Measurements from ENCODE around the gene UNKL.

The UNKL gene

GRCh38 chr16:1401758-1402154 is 12.7 kb downstream of the UNKL start:
- no peak for DNase-seq (ENCODE audit: low spot score)

GRCh38 chr16:1401061-1401757 is 13.3 kb downstream of the UNKL start:
- no peak for DNase-seq (ENCODE audit: low spot score)

DNA sequence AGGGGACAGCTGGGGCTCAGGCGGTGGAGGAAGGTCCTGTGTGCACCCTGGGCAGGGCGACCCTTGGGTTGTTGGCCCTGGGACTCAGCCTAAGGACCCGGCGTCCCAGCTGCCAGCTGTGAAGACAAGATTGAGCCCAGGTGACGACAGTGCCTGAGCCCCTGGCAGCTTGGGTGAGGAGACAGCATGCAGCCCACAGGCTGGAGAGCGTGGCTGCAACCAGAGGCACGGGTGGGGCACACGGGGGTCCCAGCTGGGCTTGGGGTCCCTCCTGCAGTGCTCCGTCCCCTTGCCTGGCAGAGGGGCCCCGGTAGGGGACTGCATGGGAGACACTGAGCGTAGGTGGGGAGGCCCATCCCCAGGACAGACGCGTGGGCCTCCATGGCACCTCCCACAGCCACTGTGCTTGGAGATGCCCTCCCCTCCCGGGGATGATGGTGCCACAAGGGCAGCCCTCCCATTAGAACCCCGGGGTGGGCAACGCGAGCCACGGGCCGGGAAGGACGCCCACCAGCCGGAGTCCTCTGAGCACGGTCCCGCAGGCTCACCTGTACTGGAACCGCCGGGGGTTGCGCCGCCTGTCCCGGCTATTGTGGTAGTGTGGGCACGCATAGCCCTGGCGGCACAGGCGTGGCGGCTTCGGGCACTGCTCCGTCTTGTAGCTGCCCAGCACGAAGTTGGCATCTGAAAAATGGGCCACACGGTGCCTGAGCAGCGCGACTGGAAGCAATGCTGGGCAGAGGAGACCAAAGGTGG is 15.5 kb downstream of the UNKL start:
- no peak for DNase-seq (ENCODE audit: low spot score)

- no peak for DNase-seq (ENCODE audit: low spot score)
Observed at GRCh38 chr16:1398351-1398750, 16.2 kb downstream of the UNKL start.

DNA sequence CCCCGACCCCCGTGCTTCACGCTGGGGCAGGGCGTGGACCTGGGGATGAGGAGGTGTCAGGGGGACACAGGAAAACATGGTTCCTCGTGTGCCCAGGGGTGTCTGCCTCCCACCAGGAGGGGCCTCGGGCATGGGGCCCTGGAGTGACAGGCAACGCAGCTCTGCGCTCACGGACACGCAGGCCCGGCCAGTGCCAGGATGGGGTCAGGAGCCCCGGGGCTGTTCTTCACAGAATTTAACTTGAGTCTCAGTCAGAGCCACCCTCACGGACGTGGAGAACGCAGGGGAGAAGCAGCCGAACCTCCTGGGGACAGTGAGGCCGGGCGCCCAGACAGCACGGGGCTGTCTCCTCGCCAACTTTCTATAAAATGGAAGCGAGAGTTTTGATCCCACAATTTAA is 16.7 kb downstream of the UNKL start:
- no peak for DNase-seq (ENCODE audit: low spot score)

DNA sequence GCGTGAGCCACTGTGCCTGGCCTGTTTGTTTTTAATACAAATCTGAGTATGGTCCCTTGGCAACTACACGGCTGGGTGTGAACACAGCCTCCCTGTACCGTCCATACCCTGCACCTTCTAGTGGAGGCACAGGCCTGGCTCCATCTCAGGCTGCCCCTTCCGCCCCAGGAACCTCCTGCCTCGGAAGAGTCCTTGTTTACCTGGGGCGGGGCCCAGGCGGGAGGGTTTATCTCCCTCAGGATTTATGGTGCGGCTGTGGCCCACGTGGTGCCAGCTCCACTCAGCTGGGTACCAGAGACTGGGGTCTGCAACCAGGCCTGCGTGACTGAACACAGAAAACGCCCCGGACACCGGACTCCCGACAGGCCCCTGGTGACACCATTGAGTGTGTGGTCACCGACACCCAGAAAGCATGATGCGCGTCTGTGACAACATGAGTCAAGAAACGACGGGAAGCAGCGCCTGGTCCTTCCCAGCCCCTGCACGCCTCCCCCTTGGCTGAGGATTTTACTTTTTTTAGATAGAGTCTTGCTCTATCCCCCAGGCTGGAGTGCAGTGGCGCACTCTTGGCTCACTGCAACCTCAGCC is 19.0 kb downstream of the UNKL start:
- no peak for DNase-seq (ENCODE audit: low spot score)

DNA sequence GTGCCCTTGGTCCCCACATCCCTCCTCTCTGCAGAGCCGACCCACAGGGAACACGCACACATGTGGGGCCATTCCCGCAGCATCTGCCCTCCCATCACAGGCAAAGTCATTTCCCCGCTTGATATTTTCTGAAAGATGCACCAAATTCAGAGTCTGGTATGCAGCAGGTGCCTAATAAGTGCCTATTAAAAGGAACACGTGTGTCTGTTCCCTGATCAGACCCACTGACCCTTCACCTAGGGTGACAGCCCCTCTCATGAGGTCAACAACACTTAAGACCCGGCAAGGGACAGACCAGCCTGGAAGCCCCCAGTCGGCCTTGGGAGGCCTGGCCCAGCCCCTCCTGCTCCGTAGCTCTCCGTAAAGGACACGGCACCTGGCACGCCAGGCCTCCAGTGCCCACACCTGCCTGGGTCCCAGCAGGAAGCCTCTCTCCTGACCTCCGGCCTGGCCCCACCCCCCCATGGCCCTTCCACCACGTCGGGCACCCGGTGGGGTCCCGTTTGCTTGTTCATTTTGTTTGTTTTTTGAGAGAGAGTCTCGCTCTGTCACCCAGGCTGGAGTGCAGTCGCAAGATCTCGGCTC is 20.0 kb downstream of the UNKL start:
- DNase-seq (ENCODE audit: low spot score): no peak

DNA sequence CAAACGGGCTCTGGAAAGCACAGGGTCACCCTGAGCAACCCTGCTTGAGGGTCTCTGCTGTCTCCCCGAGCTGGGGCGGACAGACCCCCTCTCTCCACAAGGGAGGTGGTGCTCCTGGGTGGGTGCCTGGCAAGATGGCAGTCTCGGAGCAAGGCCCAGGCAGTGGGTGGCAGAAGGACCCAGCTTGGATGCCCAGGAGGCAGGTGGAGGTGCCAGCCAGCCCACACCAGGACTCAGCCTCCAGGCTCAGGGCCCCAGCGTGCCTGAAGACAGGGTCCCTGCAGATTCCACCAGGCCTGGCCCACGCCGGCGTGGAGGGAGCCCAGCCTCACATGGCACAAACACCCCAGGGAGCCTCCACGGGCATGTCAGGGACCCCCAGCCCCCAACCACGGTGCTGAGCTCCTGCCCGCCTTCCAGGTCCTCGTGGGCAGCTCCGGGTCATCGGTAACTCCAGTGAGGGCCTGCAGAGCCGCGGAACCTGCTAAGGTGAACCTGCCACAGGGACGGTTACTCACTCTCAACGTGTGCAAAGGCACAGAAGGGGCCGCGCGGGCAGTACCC is 20.8 kb downstream of the UNKL start:
- DNase-seq (ENCODE audit: low spot score): no peak

DNA sequence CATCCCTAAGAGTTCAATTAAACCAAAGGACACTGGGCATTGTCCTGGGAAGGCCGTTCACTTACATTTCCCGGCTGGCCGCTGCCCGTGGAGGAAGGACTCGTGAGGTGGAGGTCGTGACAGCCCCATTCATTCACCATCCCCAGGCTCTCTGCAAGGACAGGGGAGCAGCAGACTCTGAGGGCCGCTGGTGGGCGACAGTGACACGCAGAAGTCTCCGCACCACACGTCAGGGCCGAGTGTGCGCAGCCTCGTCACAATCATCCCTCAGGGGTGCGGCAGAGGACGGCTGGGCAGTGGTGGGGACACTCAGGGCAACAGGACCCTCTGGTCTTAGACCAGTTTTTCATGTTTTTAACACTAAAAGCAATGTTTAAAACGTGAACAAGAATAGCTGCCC is 21.7 kb downstream of the UNKL start:
- no peak for DNase-seq (ENCODE audit: low spot score)

DNA sequence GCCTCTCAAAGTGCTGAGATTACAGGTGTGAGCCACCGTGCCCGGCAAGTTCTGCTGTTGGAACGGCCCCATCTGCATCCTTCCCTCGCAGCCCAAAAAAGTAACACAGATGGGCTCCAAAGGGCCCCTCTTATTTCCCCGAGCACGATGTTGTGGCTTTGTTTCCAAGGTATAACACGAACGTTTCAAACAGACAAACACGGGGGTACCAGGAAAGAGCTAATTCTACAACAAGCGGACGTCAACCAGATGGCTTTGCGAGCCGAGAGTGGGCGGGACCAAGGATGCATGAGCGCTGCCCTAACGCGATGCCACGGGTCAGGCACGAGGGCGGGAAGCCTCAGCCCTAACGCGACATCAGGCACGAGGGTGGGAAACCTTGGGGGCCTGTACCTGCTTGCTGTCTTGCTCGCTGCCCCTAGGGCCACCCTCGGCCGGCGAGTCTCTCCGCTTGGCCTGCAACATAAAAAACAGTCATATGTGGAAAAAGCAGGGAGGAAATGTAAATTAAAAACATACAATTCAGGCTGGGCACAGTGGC is 24.2 kb downstream of the UNKL start:
- no peak for DNase-seq (ENCODE audit: low spot score)

DNA sequence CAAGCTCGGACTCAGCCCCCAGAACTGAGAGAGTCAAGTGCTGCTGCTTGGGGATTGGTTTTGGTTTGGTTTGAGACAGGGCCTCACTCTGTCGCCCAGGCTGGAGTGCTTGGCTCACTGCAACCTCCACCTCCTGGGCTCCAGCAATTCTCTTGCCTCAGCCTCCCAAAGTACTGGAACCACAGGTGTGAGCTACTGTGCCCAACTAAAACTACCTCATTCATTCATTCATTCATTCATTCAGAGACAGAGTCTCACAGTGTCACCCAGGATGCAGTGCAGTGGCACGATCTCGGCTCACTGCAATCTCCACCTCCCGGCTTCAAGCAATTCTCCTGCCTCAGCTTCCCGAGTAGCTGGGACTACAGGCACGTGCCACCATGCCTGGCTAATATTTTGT is 24.7 kb downstream of the UNKL start:
- DNase-seq (ENCODE audit: low spot score): no peak

- no peak for DNase-seq (ENCODE audit: low spot score)
Observed at GRCh38 chr16:1387331-1387730, 27.2 kb downstream of the UNKL start.

- DNase-seq (ENCODE audit: low spot score): no peak
Observed at GRCh38 chr16:1385232-1385631, 29.3 kb downstream of the UNKL start.

- DNase-seq (ENCODE audit: low spot score): no peak
Observed at GRCh38 chr16:1383556-1383955, 30.9 kb downstream of the UNKL start.

DNA sequence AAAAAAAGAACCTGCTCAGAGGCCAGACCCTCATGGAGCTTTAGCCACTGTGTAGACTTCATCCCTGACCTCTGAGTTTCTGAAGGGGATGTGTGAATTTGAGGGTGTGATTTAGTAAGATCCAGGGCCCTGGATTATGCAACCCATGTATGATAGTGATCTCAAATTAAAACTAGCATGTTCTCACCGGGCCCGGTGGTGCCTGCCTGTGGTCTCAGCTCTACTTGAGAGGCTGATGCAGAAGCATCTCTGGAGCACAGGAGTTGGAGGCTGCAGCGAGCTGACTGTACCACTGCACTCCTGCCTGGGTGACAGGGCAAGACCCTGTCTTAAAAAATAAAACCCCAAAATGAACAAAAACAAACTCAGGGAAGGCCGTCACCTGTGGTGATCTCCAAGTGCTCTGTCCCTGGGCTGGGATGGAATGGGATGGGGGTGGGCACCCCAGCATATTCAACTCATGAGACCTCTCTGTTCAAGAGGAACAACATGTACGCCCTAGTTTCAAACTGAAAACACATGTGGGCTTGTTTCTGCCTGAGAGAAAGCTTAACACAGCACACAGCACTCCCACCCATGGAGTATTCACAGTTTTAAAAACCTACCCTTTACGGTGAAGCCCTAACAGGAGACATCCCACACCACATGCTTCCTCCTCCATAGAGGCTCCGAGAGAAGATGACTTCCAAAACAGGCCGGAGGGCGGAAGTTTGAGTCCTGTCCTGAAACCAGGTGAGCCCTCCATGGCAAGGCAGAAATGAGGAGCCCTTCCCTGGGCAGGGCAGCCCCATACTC is 32.7 kb downstream of the UNKL start:
- peak; percentile 69 for DNase-seq (ENCODE audit: low spot score)

- DNase-seq (ENCODE audit: low spot score): no peak
Observed at GRCh38 chr16:1380195-1380594, 34.3 kb downstream of the UNKL start.

DNA sequence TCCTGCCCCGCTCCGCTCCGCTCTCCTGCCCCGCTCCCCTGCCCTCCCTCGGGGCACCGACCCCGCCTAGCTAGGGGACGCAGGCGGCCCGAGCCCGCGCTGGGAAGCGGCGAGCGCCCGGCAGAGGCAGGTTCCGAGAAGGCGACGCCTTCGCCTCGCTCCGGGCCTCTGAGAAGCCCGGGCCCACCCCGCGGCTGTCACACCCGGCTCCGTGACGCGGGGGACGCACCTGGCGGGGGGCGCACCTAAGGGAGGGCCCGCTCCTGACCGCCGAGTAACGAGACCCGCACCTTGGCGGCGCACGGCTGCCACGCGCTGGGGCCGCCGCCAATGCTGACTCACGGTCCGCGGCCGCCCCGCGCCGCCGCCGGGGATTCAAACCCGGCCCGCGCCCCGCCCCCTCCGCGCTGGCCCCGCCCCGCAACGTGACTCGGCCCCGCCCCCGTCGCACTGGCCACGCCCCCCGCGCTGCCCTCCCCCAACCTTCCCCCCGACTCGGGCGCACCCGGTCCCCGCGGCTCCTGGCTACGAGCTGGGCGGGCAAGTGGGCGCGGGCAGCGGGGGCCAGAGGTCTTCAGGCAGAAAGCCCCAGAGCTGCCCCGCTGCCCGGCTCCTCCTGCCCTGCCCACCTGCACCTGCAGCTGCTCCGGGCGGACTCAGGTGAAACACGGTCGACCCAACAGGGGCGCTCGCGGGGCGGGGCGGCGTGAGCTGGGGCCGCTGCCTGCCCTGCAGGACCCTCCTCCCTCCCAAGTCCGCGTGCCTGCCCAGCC is 35.0 kb downstream of the UNKL start:
- no peak for DNase-seq (ENCODE audit: low spot score)

DNA sequence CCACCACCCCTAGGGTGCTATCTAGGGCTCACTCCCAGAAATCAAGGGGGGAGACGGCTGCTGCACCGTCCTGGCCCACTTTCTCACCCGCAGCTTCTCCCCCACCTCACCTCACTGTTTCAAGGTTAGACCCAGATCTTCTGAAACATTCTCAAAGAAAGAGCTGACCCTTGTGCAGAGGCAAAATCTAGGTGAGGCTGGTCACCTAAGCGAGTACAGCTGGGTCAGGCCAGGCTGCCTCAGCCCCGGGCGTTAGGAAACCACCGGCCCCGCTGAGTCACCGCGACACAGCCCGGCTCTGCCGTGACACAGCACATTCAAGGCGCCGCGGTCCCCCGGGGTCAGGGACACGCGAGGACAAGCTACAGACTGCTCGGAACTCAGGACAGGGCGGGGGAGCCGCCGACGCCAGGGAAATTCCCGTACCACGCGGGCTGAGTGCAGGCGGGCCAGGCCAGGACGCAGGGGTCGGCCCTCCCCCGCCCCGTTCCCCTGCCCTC is 35.6 kb downstream of the UNKL start:
- no peak for DNase-seq (ENCODE audit: low spot score)

- no peak for DNase-seq (ENCODE audit: low spot score)
Observed at GRCh38 chr16:1378087-1378803, 36.3 kb downstream of the UNKL start.
